Measurements from ENCODE around the gene SRGAP3.

The SRGAP3 gene

GRCh38 chr3:9143184-9143583 lies 106.3 kb downstream of the SRGAP3 start:
- no peak for DNase-seq (ENCODE audit: low read depth in 2 of 2)

GRCh38 chr3:9142362-9142761 lies 107.1 kb downstream of the SRGAP3 start:
- DNase-seq (ENCODE audit: low read depth in 2 of 2), result no peak

DNA sequence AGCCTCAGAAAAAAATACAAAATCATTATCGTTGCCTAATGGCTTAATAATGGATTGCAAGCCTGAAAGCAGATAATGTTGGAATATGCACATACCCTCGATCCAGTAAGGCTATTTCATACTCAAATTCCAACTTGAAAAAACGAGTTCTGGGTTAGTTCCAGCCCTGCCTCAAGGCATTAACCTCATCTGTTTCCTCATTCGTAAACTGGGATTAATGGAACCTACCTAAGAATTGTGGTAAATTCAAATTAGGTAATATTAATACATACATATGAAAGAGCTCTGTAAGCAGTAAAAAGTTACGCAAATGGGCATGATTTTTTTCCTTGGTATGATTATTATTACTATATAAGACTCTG lies 107.5 kb downstream of the SRGAP3 start:
- DNase-seq (ENCODE audit: low read depth in 2 of 2), result no peak

GRCh38 chr3:9139366-9139765 lies 110.1 kb downstream of the SRGAP3 start:
- no peak for DNase-seq (ENCODE audit: low read depth in 2 of 2)

- DNase-seq (ENCODE audit: low read depth in 2 of 2), result no peak
These were observed 111.8 kb downstream of the SRGAP3 start for GRCh38 chr3:9137676-9138075.

DNA sequence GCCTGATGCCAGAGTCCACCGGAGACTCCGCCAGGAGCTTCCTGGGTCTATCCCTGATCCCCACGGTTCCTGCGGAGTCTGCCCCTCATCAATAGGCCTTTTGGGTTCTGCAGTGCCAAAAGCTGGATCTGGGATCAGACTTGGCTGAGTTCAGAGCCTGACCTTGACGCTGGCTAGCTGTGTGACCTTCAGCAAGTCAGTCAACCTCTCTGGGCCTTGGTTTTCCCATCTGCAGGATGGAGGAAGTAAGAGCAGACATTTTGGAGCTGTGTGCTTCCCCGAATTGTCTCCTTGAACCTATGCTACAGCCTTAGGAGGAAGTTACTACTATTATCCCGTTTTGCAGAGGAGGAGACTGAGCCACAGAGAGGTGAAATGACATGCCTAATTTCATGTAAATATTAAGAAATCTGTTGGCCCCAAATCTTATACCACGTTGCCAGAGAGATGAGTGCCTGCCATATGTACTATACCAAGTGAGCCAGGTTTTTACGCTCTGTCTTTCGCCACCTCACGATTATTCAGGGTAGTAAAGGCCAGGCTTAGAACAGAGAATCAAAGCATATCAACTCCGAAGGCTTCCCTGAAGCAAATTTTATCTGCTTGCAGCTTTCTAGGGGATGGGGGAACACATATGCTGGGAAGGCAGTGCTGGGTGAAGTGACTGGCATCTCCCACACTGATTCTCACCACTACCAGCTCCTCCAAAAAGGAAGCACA lies 112.5 kb downstream of the SRGAP3 start:
- no peak for DNase-seq (ENCODE audit: low read depth in 2 of 2)

DNA sequence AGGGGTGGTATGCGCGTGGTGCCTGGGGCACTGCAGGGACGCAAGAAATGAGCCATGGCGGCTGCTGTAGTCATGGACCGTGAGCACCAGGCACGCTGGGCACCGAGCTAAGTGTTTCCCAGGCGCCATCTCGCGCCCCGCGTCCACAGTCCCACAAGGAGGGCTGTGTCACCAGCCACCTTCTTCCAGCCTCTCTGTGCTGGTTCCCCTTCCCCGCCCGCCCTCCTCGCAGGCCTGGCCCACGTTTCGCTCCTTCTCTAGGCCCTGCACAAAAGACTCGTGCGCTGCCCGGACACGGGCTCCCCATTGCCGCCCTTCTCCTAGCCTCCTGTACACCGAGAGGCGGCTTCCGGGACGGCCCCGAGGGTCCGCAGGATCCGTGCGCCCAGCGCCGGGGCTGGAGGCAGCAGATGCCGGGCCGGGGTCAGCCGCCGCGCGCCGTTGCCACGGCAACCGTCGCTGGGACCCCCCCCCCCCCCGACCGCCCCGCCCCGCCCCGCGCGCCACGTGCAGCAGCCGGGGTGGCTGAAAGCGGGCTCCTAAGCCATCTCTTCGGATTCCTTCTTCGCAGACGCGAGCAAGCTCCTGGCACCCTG lies 113.4 kb downstream of the SRGAP3 start:
- DNase-seq (ENCODE audit: low read depth in 2 of 2), result no peak

DNA sequence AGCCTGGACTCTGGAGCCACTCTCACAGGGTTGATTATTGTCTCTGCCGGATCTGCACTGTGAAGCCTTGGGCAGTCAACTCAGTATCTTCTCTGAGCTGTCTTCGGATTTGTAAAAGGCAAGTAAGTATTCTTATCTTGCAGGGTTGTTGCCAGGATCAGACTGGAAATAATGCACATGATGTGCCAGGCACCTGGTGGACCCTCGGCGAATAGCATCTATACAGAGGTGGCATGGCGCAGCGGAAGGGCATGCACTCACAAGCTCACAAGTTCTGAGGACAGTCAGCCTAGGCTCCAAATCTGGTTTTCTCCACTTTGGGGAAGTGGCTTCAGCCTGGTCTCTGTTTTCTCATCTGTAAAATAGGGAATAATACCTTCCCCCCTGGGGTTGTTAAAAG lies 113.9 kb downstream of the SRGAP3 start:
- DNase-seq (ENCODE audit: low read depth in 2 of 2), result no peak

GRCh38 chr3:9133656-9134055 lies 115.8 kb downstream of the SRGAP3 start:
- no peak for DNase-seq (ENCODE audit: low read depth in 2 of 2)

- no peak for DNase-seq (ENCODE audit: low read depth in 2 of 2)
These were observed 118.8 kb downstream of the SRGAP3 start for GRCh38 chr3:9130345-9131305.

GRCh38 chr3:9129365-9129764 lies 120.1 kb downstream of the SRGAP3 start:
- no peak for DNase-seq (ENCODE audit: low read depth in 2 of 2)

DNA sequence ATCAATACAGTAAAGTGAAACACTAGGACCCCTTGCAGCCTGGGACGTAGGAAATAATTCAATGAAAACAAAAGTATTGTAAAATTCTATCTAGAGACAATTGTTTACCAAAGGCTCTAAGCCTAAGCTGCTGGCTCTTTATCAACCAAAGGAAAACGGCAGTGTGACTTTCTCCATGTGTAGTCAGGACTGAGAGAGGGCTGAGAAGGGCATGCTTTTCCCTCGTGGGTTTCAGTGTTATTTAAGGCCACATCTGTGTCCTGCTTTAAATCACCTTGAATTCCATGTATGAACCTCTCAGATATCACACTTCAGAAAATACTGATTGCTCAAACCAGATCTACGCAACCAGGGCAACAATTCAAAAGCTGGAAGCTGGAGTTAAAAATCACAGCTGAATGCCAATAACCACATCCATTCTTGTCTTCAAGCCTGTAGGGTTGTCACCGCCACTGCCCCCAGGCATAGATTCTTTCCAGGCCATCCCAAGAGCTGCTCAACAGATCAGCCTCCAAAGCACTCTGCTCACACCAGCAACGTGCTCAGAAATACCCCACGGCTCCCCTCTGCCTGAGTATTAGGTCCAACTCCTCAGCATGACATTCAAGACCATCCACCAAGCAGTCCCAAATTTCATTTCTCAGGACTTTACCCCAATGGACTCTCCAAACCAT lies 124.0 kb downstream of the SRGAP3 start:
- DNase-seq (ENCODE audit: low read depth in 2 of 2), result no peak

GRCh38 chr3:9124730-9125129 lies 124.7 kb downstream of the SRGAP3 start:
- no peak for DNase-seq (ENCODE audit: low read depth in 2 of 2)

DNA sequence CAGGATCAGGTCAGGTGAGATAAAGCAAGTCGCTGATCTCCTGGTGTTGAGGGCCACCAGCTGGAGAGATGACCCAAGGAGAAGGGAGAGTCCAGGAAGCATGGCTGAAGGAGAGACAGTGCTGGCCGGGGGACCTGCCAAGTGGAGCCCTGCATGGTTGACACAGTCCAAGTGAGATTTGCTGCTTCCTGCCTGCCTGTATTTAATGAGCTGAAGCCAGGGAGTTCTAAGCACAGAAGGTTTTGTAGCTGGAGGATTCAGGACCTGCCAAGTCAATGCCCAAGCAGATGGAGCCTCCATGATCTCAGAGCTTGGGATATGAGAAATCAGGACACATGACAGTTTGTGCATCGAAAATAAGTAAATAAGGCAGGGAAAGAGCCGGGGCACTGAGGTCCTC lies 125.6 kb downstream of the SRGAP3 start:
- DNase-seq (ENCODE audit: low read depth in 2 of 2), result no peak

DNA sequence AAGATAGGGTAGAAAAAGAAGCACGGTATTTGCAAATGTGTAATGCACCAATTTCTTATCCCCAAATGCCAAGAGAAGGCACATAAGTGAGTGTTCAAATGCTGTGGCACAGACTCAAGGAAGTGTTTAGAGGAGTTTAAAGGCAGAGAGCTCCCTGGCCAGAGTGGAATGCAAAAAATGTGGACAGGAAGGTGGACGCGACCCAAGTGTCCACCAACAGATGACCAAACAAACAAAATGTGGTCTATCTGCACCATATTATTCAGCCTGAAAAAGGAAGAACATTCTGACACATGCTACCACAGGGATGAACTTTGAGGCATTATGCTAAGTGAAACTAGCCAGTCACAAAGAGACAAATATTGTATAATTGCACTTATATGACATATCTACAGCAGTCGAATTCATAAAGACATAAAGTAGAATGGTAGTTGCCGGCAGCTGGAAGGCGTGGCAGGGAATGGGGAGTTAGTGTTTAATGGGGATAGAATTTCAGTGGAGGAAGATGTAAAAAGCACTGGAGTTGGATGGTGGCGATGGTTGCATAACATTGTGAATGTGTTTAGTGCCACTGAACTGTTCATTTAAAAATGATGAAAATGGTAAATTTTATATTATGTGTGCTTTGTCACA lies 126.6 kb downstream of the SRGAP3 start:
- DNase-seq (ENCODE audit: low read depth in 2 of 2), result no peak

- no peak for DNase-seq (ENCODE audit: low read depth in 2 of 2)
These were observed 128.0 kb downstream of the SRGAP3 start for GRCh38 chr3:9121366-9122001.

DNA sequence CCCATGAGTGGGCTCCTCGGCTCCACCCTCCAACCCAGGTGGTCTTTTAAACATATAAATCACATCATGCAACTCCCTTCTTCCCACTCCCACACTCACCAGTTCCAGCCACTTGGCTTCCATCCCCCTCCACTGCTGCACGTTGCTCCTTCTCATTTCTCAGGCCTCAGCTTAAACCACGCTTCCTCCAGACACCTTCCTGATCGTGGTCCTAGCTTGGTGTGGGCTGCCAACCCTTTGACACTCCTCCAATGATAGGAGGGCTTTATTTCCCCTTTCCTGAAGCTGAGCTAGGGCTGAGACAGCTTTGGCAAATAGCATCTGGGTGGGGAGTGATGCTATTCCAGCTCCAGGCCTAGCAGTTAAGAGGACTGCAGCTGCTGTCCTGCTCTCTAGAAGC lies 130.1 kb downstream of the SRGAP3 start:
- no peak for DNase-seq (ENCODE audit: low read depth in 2 of 2)

GRCh38 chr3:9118222-9118621 lies 131.2 kb downstream of the SRGAP3 start:
- DNase-seq (ENCODE audit: low read depth in 2 of 2), result no peak

- no peak for DNase-seq (ENCODE audit: low read depth in 2 of 2)
These were observed 132.2 kb downstream of the SRGAP3 start for GRCh38 chr3:9117220-9117619.

DNA sequence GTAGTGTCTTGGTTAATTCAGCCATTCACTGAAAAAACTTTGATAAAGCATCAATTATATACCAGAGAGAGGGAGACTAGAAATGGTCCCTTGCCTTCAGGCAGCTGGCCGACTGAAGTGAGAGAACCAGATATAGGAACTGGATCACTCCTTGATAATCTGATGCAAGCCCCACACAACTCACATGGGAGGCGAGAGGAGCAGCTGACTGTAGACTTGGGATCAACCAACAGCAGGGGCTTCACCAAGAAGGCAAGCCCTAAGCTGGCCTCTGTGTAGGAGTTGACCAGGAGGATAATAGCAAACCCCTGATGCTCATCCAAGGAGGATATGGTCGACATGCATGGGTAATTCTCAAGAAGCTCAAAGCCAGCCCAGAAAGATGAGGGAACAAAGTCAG lies 133.1 kb downstream of the SRGAP3 start:
- no peak for DNase-seq (ENCODE audit: low read depth in 2 of 2)

GRCh38 chr3:9115336-9115735 lies 134.1 kb downstream of the SRGAP3 start:
- DNase-seq (ENCODE audit: low read depth in 2 of 2), result no peak

Data from stimulated activated CD8-positive, alpha-beta memory T cell treated with anti-CD3 and anti-CD28 coated beads, Interleukin-15, amount 100 ng/mL, for 4 hours (primary cell).